Gastroesophageal sphincter (tissue), 4 donors: ENCODE results near the gene PCDHGA12. TPM values are rescaled to one million over a fixed set of nuclear protein-coding genes. Genes with fewer than 3 reads are reported as not detected.
A peak's percentile ranks its signal among the peaks of the same experiment; 100 is the strongest.
"Not testable (repeated sequence)": the region's sequence is repeated elsewhere in the genome, so short reads cannot be mapped to it uniquely, and the experiment has no call there.

Experiments
- ATAC-seq: fragments of 150-250 bp; one replicate; pipeline ENCODE4 v1.9.1; 2016; ENCODE audit warnings: mild to moderate bottlenecking, moderate library complexity
- H3K27ac ChIP-seq, 4 donors: fragments of 200-600 bp; sonication (generic) in 3 of 4; 1 replicate in 3 of 4; 2 replicates in 1 of 4; pipeline ENCODE4 v1.5.1; 2016 to 2019
- H3K27me3 ChIP-seq: fragments of 200-600 bp; sonication (generic); one replicate; pipeline ENCODE4 v1.5.1; 2019
- H3K36me3 ChIP-seq, 2 donors: fragments of 200-600 bp; sonication (generic); one replicate each; pipeline ENCODE4 v1.5.1; 2019; ENCODE audit warnings: control low read depth in 1 of 2
- H3K4me1 ChIP-seq, 3 donors: fragments of 200-600 bp; sonication (generic); 1 replicate in 2 of 3; 2 replicates in 1 of 3; pipeline ENCODE4 v1.5.1; 2016 to 2019; ENCODE audit warnings: control low read depth in 2 of 3
- H3K4me3 ChIP-seq, 2 donors: fragments of 200-600 bp; sonication (generic); one replicate each; pipeline ENCODE4 v1.5.1; 2019; ENCODE audit warnings: mild to moderate bottlenecking in 1 of 2, moderate library complexity in 1 of 2
- H3K9me3 ChIP-seq, 3 donors: fragments of 200-600 bp; sonication (generic); one replicate each; pipeline ENCODE4 v1.5.1; 2017 to 2019; ENCODE audit warnings: control low read depth in 2 of 3
- CTCF ChIP-seq, 4 experiments: fragments of 200-600 bp in 2 of 4; fragments of 450-650 bp in 2 of 4; sonication (generic) in 1 of 4; IDR thresholded peaks; one replicate each; pipeline ENCODE4 v1.5.1; 2017 to 2019; ENCODE audit warnings: antibody characterized with exemption in 4 of 4, mild to moderate bottlenecking in 2 of 4, moderate library complexity in 2 of 4
- EP300 ChIP-seq: sonication (generic); formaldehyde crosslinking; IDR thresholded peaks from one replicate; pipeline ENCODE4 v1.6.1; 2017; ENCODE audit warnings: antibody characterized with exemption, mild to moderate bottlenecking
- POLR2A ChIP-seq, 2 donors: fragments of 450-650 bp; IDR thresholded peaks; one replicate each; pipeline ENCODE4 v1.6.1; 2017; ENCODE audit warnings: antibody characterized with exemption in 2 of 2, mild to moderate bottlenecking in 2 of 2, moderate library complexity in 1 of 2
- POLR2AphosphoS5 ChIP-seq: sonication (generic); formaldehyde crosslinking; IDR thresholded peaks from one replicate; pipeline ENCODE4 v1.6.1; 2017; ENCODE audit warnings: antibody characterized with exemption
- WGBS, 2 donors: methylation state at CpG; one replicate each; pipeline ENCODE4 v1.1.5; 2018; ENCODE audit warnings: low coverage in 1 of 2; 5-methylcytosine and 5-hydroxymethylcytosine counted together
- total RNA-seq, 4 donors: library from RNA; depleted of rRNA; stranded (reverse); fragments of >200 nt; gene quantifications; one replicate each; pipeline ENCODE4 v1.1.0, GENCODE V29; 2016

Gene PCDHGA12
- total RNA-seq, 4 donors from 2014 or later, result 5.3 to 15.4 (median 9.8) TPM

DNA sequence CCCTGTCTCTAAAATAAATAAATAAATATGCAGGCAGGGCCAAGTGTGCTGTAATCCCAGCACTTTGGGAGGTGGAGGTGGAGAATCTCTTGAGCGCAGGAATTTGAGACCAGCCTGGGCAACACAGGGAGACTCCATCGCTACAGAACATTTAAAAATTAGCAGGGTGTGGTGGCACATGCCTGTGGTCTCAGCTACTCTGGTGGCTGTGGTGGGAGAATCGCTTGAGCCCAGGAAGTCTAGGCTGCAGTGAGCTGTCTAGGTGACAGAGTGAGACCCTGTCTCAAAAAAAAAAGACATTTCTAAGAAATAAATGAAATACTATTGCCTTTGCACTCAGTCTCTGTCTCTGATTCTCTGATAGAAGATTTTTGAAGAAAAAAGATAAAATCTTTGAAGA, 18.7 kb upstream of the PCDHGA12 start:
- Histone ChIP-seq H3K27ac (no peak overlapping the region), H3K36me3 (peaks cover 0 to 31% of the 10 kb centered on the region in 2 donors), H3K4me3 (no peak overlapping the region), H3K9me3 (peaks cover 0 to 97% (median 13%) of the 10 kb centered on the region in 3 donors), H3K27me3 (peaks cover 8% of the 10 kb centered on the region), H3K4me1 (no peaks in the 10 kb centered on the region)
- TF ChIP-seq POLR2A (IDR thresholded peaks at IDR 0.05) (no peak), EP300 (no peak), CTCF (IDR thresholded peaks at IDR 0.05) (no peak), POLR2AphosphoS5 (no peak)
- ATAC-seq, result no peak
- WGBS, 2 donors, result 33 to 56% methylated on average over 2 to 3 of the region's 3 CpGs

GRCh38 chr5:141412854-141413539, 17.3 kb upstream of the PCDHGA12 start, which contains the start of gene PCDHGA10:
Gene PCDHGA10, plus strand, starts transcription at chr5:141412987. Its CDS starts 189 bp downstream, at chr5:141413176.
- no peaks in the 10 kb centered on the region for H3K4me1 ChIP-seq
- 18 to 23% methylated on average over 4 to 10 of the region's 31 CpGs for WGBS, 2 donors
- H3K27me3 ChIP-seq, result peaks cover 8% of the 10 kb centered on the region
- H3K27ac ChIP-seq, result no peak within 1 kb of the TSS
- peaks cover 0 to 98% (median 13%) of the 10 kb centered on the region in 3 donors for H3K9me3 ChIP-seq
- peak; percentile 34 for ATAC-seq
- peak in 1 of 4 experiments; percentile 36 for TF ChIP-seq CTCF (IDR thresholded peaks at IDR 0.05)
- TF ChIP-seq EP300, result no peak
- H3K4me3 ChIP-seq, result peak within 1 kb of the TSS in 1 of 2 donors; percentile 38
- peaks cover 0 to 27% of the 10 kb centered on the region in 2 donors for H3K36me3 ChIP-seq

DNA sequence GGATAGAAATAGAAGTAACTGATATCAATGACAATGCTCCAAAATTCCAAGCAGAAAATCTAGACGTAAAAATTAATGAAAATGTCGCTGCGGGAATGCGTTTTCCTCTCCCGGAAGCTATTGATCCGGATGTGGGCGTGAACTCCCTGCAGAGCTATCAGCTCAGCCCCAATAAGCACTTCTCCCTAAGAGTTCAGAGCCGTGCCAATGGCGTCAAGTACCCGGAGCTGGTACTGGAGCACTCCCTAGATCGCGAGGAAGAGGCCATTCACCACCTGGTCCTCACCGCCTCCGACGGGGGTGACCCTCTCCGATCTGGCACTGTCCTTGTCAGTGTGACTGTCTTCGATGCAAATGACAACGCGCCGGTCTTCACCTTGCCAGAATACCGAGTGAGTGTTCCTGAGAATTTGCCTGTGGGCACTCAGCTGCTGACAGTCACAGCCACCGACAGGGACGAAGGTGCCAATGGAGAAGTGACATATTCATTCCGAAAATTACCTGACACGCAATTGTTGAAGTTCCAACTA, 16.7 kb upstream of the PCDHGA12 start:
- peak overlapping the region in 1 of 2 donors; percentile 38 for H3K4me3 ChIP-seq
- WGBS, 2 donors, result 11 to 19% methylated on average over 5 to 23 of the region's 25 CpGs
- H3K4me1 ChIP-seq, result peaks cover 0 to 5% (median 0%) of the 10 kb centered on the region in 3 donors
- H3K27me3 ChIP-seq, result peaks cover 8% of the 10 kb centered on the region
- no peak overlapping the region for H3K27ac ChIP-seq
- no peak for ATAC-seq
- TF ChIP-seq EP300, result no peak
- no peak for TF ChIP-seq POLR2AphosphoS5
- TF ChIP-seq POLR2A (IDR thresholded peaks at IDR 0.05), result no peak
- no peak for TF ChIP-seq CTCF (IDR thresholded peaks at IDR 0.05)
- peaks cover 0 to 98% (median 13%) of the 10 kb centered on the region in 3 donors for H3K9me3 ChIP-seq
- H3K36me3 ChIP-seq, result peaks cover 0 to 25% of the 10 kb centered on the region in 2 donors

- H3K4me1 ChIP-seq, result peaks cover 0 to 16% (median 0%) of the 10 kb centered on the region in 3 donors
- peaks cover 0 to 23% of the 10 kb centered on the region in 2 donors for H3K36me3 ChIP-seq
- not testable (repeated sequence) for H3K4me3 ChIP-seq, H3K27ac ChIP-seq, H3K27me3 ChIP-seq, ATAC-seq
- peaks cover 0 to 98% (median 13%) of the 10 kb centered on the region in 3 donors for H3K9me3 ChIP-seq
- WGBS, 2 donors, result 13 to 18% methylated on average over 5 to 9 of the region's 46 CpGs
Observed at GRCh38 chr5:141414548-141415274, 15.6 kb upstream of the PCDHGA12 start.

DNA sequence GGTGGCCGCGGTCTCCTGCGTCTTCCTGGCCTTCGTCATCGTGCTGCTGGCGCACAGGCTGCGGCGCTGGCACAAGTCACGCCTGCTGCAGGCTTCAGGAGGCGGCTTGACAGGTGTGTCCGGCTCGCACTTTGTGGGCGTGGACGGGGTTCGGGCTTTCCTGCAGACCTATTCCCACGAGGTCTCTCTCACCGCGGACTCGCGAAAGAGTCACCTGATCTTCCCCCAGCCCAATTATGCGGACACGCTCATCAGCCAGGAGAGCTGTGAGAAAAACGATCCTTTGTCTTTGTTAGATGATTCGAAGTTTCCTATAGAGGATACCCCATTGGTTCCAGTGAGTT, 15.1 kb upstream of the PCDHGA12 start:
- H3K36me3 ChIP-seq, result peaks cover 0 to 19% of the 10 kb centered on the region in 2 donors
- H3K27ac ChIP-seq, H3K27me3 ChIP-seq, ATAC-seq, H3K4me3 ChIP-seq: not testable (repeated sequence)
- WGBS, 2 donors, result 35 to 65% methylated on average over 3 to 6 of the region's 24 CpGs
- H3K4me1 ChIP-seq, result peaks cover 0 to 19% (median 0%) of the 10 kb centered on the region in 3 donors
- peaks cover 0 to 98% (median 12%) of the 10 kb centered on the region in 3 donors for H3K9me3 ChIP-seq
